ENCODE results near the gene SVEP1.

GRCh38 chr9:110468950-110469349 lies 110.6 kb downstream of the SVEP1 start:
- TF ChIP-seq, protein P1, sequence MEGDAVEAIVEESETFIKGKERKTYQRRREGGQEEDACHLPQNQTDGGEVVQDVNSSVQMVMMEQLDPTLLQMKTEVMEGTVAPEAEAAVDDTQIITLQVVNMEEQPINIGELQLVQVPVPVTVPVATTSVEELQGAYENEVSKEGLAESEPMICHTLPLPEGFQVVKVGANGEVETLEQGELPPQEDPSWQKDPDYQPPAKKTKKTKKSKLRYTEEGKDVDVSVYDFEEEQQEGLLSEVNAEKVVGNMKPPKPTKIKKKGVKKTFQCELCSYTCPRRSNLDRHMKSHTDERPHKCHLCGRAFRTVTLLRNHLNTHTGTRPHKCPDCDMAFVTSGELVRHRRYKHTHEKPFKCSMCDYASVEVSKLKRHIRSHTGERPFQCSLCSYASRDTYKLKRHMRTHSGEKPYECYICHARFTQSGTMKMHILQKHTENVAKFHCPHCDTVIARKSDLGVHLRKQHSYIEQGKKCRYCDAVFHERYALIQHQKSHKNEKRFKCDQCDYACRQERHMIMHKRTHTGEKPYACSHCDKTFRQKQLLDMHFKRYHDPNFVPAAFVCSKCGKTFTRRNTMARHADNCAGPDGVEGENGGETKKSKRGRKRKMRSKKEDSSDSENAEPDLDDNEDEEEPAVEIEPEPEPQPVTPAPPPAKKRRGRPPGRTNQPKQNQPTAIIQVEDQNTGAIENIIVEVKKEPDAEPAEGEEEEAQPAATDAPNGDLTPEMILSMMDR (IDR thresholded peaks at IDR 0.05; ENCODE audit: poor library complexity), result no peak
- TF ChIP-seq EZH2 (IDR thresholded peaks at IDR 0.05; ENCODE audit: borderline replicate concordance) (no peak), EZH2phosphoT487 (IDR thresholded peaks at IDR 0.05; ENCODE audit: low read depth, severe bottlenecking, unreplicated experiment) (no peak)

Measured in hepatocyte (in vitro differentiated cells).